HEK293T (cell line): Measurements from ENCODE around the gene RHBG.

Experiments used
- CTCF ChIA-PET: fragments of 350-600 bp; formaldehyde crosslinking; extraction: SDS; loops from one replicate; lab custom pipeline; 2021; ENCODE audit warnings: antibody characterized with exemption, inconsistent platforms; lab: Yijun Ruan, JAX
- POLR2A ChIA-PET: fragments of 350-600 bp; formaldehyde crosslinking; extraction: SDS; loops from one replicate; lab custom pipeline; 2020; ENCODE audit warnings: antibody characterized with exemption, inconsistent platforms; lab: Yijun Ruan, JAX
- DNase-seq: peaks from one replicate; pipeline ENCODE4 v3.0.0; 2012; ENCODE audit warnings: mixed read lengths; ENCODE audit errors: extremely low spot score
- ARNT ChIP-seq: fragments of 450-650 bp; IDR thresholded peaks from 2 replicates; pipeline ENCODE4 v1.6.1; 2017; ENCODE audit warnings: mild to moderate bottlenecking
- BHLHE40 ChIP-seq: fragments of 450-650 bp; IDR thresholded peaks from 2 replicates; pipeline ENCODE4 v1.6.1; 2016; ENCODE audit warnings: mild to moderate bottlenecking, moderate library complexity, borderline replicate concordance
- CTBP1 ChIP-seq: fragments of 450-650 bp; IDR thresholded peaks from 2 replicates; pipeline ENCODE4 v1.6.1; 2016; ENCODE audit warnings: borderline replicate concordance
- ELF4 ChIP-seq: fragments of 450-650 bp; IDR thresholded peaks from 2 replicates; pipeline ENCODE4 v1.6.1; 2017; ENCODE audit warnings: antibody characterized with exemption
- FOXA1 ChIP-seq: fragments of 450-650 bp; IDR thresholded peaks from 2 replicates; pipeline ENCODE4 v1.6.1; 2016; ENCODE audit warnings: mild to moderate bottlenecking
- FOXK2 ChIP-seq: fragments of 450-650 bp; IDR thresholded peaks from 2 replicates; pipeline ENCODE4 v1.6.1; 2016; ENCODE audit warnings: mild to moderate bottlenecking
- FOXM1 ChIP-seq: fragments of 450-650 bp; IDR thresholded peaks from 2 replicates; pipeline ENCODE4 v1.6.1; 2017; ENCODE audit warnings: mild to moderate bottlenecking, borderline replicate concordance
- HDGF ChIP-seq: fragments of 450-650 bp; IDR thresholded peaks from 2 replicates; pipeline ENCODE4 v1.6.1; 2017; ENCODE audit warnings: antibody characterized with exemption, borderline replicate concordance
- L3MBTL2 ChIP-seq: fragments of 450-650 bp; conservative IDR thresholded peaks from 2 replicates; pipeline ENCODE4 v1.6.1; 2016; ENCODE audit warnings: mild to moderate bottlenecking
- LEF1 ChIP-seq: fragments of 450-650 bp; IDR thresholded peaks from 2 replicates; pipeline ENCODE4 v1.6.1; 2017; ENCODE audit warnings: mild to moderate bottlenecking, borderline replicate concordance
- NFRKB ChIP-seq: fragments of 450-650 bp; IDR thresholded peaks from 2 replicates; pipeline ENCODE4 v1.6.1; 2016; ENCODE audit warnings: mild to moderate bottlenecking, moderate library complexity
- PKNOX1 ChIP-seq: fragments of 450-650 bp; IDR thresholded peaks from 2 replicates; pipeline ENCODE4 v1.6.1; 2016
- SP1 ChIP-seq: fragments of 450-650 bp; IDR thresholded peaks from 2 replicates; pipeline ENCODE4 v1.6.1; 2017
- SUZ12 ChIP-seq: fragments of 450-650 bp; IDR thresholded peaks from 2 replicates; pipeline ENCODE4 v1.6.1; 2016; ENCODE audit warnings: mild to moderate bottlenecking
- TARDBP ChIP-seq: fragments of 450-650 bp; IDR thresholded peaks from 2 replicates; pipeline ENCODE4 v1.6.1; 2016
- ZNF384 ChIP-seq: fragments of 450-650 bp; IDR thresholded peaks from 2 replicates; pipeline ENCODE4 v1.6.1; 2016

Gene RHBG

DNA sequence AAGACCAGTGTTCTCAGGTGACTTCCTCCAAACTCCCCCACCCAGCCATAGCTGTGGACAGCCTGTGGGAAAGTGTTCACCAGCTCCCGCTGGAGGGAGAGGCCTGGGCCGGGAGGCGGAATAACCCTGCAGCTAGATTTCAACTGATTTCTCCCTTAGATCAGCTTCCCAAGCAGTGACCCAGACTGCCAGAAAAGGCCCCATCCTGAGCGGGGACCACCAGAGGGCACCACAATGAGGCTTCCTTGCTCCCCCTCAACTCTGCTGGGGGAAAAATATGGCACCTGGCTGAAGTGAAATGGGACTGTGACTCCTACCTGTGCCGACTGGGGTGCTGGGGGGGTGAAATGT is 50.8 kb downstream of the RHBG start:
- POLR2A ChIA-PET = interaction anchor here (1.3 to 2.6 kb wide), 2 partner anchors 14 to 37 kb away, joined by 3 to 6 read pairs; no protein-coding TSS in a partner anchor

DNA sequence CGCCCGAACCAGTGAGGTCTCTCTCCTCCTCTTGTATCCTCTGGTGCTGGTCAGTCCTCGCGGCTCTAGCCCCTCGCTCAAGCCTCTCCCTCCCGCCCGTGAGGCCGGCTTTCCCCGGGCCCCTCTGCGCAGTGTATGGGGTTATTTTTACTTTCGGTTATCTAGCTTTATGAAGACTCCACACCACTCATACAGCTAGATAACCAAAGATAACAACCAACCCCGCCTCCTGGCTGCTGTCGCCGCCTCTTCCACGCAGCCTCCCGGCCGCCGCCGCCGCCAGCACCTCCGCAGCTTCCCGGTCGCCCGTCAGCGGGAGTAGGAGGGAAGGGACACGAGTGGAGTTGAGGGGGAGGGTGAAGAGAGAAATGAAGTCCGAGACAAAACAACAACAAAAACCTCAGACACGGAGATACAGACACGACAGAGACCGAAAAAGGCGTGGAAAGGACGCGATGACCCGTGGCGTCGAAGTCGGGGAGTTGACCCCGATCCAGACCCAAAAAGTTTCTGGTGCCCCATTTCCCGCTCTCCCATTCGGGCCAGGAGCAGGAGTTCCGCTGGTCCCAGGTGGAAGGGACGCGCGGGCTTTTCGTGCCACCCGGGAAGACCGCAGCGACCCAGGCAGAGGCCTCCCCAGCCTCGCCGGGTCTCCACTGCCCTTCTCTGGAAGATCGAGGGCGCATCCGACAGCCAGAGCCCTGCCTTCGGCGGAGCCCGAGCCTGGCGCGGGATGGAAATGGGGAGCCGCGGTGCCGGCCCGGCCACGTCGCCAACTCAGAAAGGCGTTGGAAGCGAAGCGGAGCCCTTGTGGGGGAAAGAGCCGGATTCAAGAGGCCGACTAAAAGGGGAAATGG is 51.4 kb downstream of the RHBG start:
- CTCF ChIA-PET = interaction anchor here (0.8 to 1.3 kb wide), 3 partner anchors 26 to 36 kb away, joined by 3 to 5 read pairs (median 4); no protein-coding TSS in a partner anchor
- POLR2A ChIA-PET = interaction anchor here (1.3 to 2.6 kb wide), 2 partner anchors 15 to 37 kb away, joined by 3 to 6 read pairs; no protein-coding TSS in a partner anchor
- DNase-seq = no peak
- TF ChIP-seq PKNOX1 (no peak), FOXK2 (no peak), BHLHE40 (no peak), CTBP1 (no peak), LEF1 (no peak), NFRKB (no peak), L3MBTL2 (no peak), FOXM1 (no peak), FOXA1 (no peak), SUZ12 (no peak), ZNF384 (no peak), ARNT (no peak), HDGF (no peak), ELF4 (no peak), SP1 (no peak), TARDBP (no peak)

More for the DNA sequence above, 50.8 kb downstream of the RHBG start:
- TF ChIP-seq CTBP1 = no peak
- TF ChIP-seq LEF1 = no peak
- no peak for TF ChIP-seq BHLHE40
- no peak for TF ChIP-seq FOXA1
- TF ChIP-seq ZNF384 = no peak
- no peak for TF ChIP-seq L3MBTL2
- no peak for TF ChIP-seq ARNT
- TF ChIP-seq SUZ12 = no peak
- TF ChIP-seq NFRKB = no peak
- TF ChIP-seq HDGF = no peak
- no peak for TF ChIP-seq TARDBP
- CTCF ChIA-PET = interaction anchor here (0.5 to 1.3 kb wide), 6 partner anchors 25 to 197 kb away, joined by 3 to 5 read pairs (median 3); no protein-coding TSS in a partner anchor
- DNase-seq = no peak

- no peak for TF ChIP-seq BHLHE40
- TF ChIP-seq L3MBTL2 = peak; percentile 99
- ChIA-PET CTCF (interaction anchor here (0.6 to 1.1 kb wide), 3 partner anchors 25 to 667 kb away, joined by 3 to 9 read pairs (median 4); no protein-coding TSS in a partner anchor), POLR2A (interaction anchor here (0.7 to 2.2 kb wide), 5 partner anchors 10 to 171 kb away, joined by 3 to 6 read pairs (median 4); partner anchors contain the start of gene NAXE)
- peak; percentile 98 for DNase-seq
Observed at GRCh38 chr1:156421062-156421938, 52.3 kb downstream of the RHBG start.

- CTCF ChIA-PET = interaction anchor here (1.0 to 1.1 kb wide), 4 partner anchors 24 to 39 kb away, joined by 3 to 9 read pairs (median 4); no protein-coding TSS in a partner anchor
Observed at GRCh38 chr1:156421939-156422601, 53.1 kb downstream of the RHBG start.

More at GRCh38 chr1:156421939-156422601, 53.1 kb downstream of the RHBG start:
- no peak for TF ChIP-seq TARDBP
- no peak for TF ChIP-seq PKNOX1
- TF ChIP-seq FOXM1 = no peak
- no peak for TF ChIP-seq ZNF384
- no peak for TF ChIP-seq L3MBTL2
- no peak for TF ChIP-seq NFRKB
- TF ChIP-seq LEF1 = no peak
- no peak for TF ChIP-seq ARNT
- no peak for TF ChIP-seq SP1
- no peak for TF ChIP-seq HDGF
- no peak for TF ChIP-seq ELF4
- TF ChIP-seq CTBP1 = no peak
- TF ChIP-seq FOXK2 = no peak
- TF ChIP-seq BHLHE40 = no peak
- POLR2A ChIA-PET = interaction anchor here (0.7 to 2.2 kb wide), 7 partner anchors 9 to 170 kb away, joined by 3 to 6 read pairs (median 4); partner anchors contain the start of gene NAXE
- no peak for DNase-seq
